HuH-7.5 (cell line): ENCODE results near the gene KLHL25.

Experiments used
- DNase-seq: peaks from one replicate; pipeline ENCODE4 v3.0.0; 2011; ENCODE audit warnings: low spot score

Gene KLHL25

GRCh38 chr15:85760531-85761371 lies 34.0 kb downstream of the KLHL25 start:
- DNase-seq = no peak

- no peak for DNase-seq
These were observed 34.7 kb downstream of the KLHL25 start for GRCh38 chr15:85760049-85760448.

GRCh38 chr15:85759376-85759775 lies 35.3 kb downstream of the KLHL25 start:
- DNase-seq = no peak

- no peak for DNase-seq
These were observed 36.1 kb downstream of the KLHL25 start for GRCh38 chr15:85758655-85758978.

GRCh38 chr15:85757939-85758654 lies 36.6 kb downstream of the KLHL25 start:
- no peak for DNase-seq

- peak; percentile 63 for DNase-seq
These were observed 37.4 kb downstream of the KLHL25 start for GRCh38 chr15:85757073-85757938.

- DNase-seq = no peak
These were observed 38.2 kb downstream of the KLHL25 start for GRCh38 chr15:85756411-85757072.

- DNase-seq = no peak
These were observed 38.8 kb downstream of the KLHL25 start for GRCh38 chr15:85755942-85756341.

GRCh38 chr15:85755471-85755870 lies 39.3 kb downstream of the KLHL25 start:
- no peak for DNase-seq

GRCh38 chr15:85754989-85755388 lies 39.7 kb downstream of the KLHL25 start:
- DNase-seq = no peak

GRCh38 chr15:85753791-85754452 lies 40.8 kb downstream of the KLHL25 start:
- no peak for DNase-seq

- no peak for DNase-seq
These were observed 41.5 kb downstream of the KLHL25 start for GRCh38 chr15:85753261-85753660.

- no peak for DNase-seq
These were observed 42.2 kb downstream of the KLHL25 start for GRCh38 chr15:85752491-85752961.

GRCh38 chr15:85752124-85752475 lies 42.6 kb downstream of the KLHL25 start:
- no peak for DNase-seq

- DNase-seq = no peak
These were observed 43.2 kb downstream of the KLHL25 start for GRCh38 chr15:85751291-85752123.

- DNase-seq = no peak
These were observed 44.1 kb downstream of the KLHL25 start for GRCh38 chr15:85750319-85751290.

- DNase-seq = no peak
These were observed 45.2 kb downstream of the KLHL25 start for GRCh38 chr15:85749261-85750151.

GRCh38 chr15:85748729-85749128 lies 46.0 kb downstream of the KLHL25 start:
- DNase-seq = no peak
